GM06990 (cell line): ENCODE data around the gene TUBA8.
"Not testable (repeated sequence)": the region's sequence is repeated elsewhere in the genome, so short reads cannot be mapped to it uniquely, and the experiment has no call there.

Experiments used
- DNase-seq: peaks from one replicate; pipeline ENCODE4 v3.0.0-alpha.2; 2011; ENCODE audit not compliant: insufficient read length; ENCODE audit errors: extremely low read depth
- H3K27me3 ChIP-seq: replicated peaks from 2 replicates; pipeline ENCODE4 v1.6.0; 2011; ENCODE audit warnings: low read length; ENCODE audit not compliant: control insufficient read depth, insufficient read depth
- H3K36me3 ChIP-seq: 2 replicates; pipeline ENCODE4 v1.5.1; 2011; ENCODE audit warnings: low read length; ENCODE audit not compliant: control insufficient read depth, insufficient read depth
- H3K4me3 ChIP-seq: replicated peaks from 2 replicates; pipeline ENCODE4 v1.5.1; 2011; ENCODE audit warnings: low read depth, mild to moderate bottlenecking, control low read depth, low read length
- CTCF ChIP-seq: IDR thresholded peaks from 2 replicates; pipeline ENCODE4 v1.5.1; 2011; ENCODE audit warnings: low read length, control low read depth, mild to moderate bottlenecking, inconsistent platforms; ENCODE audit not compliant: insufficient read depth, poor library complexity, severe bottlenecking

The TUBA8 gene

GRCh38 chr22:18147791-18148190 lies 37.2 kb downstream of the TUBA8 start:
- H3K4me3 ChIP-seq = no peak overlapping the region
- H3K36me3 ChIP-seq = no peaks in the 10 kb centered on the region
- DNase-seq = no peak
- no peak for TF ChIP-seq CTCF
- no peaks in the 10 kb centered on the region for H3K27me3 ChIP-seq

GRCh38 chr22:18148293-18148965 lies 37.8 kb downstream of the TUBA8 start:
- no peak for TF ChIP-seq CTCF
- Histone ChIP-seq H3K4me3 (no peak overlapping the region), H3K36me3 (no peaks in the 10 kb centered on the region), H3K27me3 (no peaks in the 10 kb centered on the region)
- DNase-seq = no peak

GRCh38 chr22:18152519-18152918 lies 41.9 kb downstream of the TUBA8 start:
- DNase-seq = no peak
- Histone ChIP-seq H3K27me3 (no peaks in the 10 kb centered on the region), H3K4me3 (no peak overlapping the region), H3K36me3 (peaks cover 7% of the 10 kb centered on the region)
- no peak for TF ChIP-seq CTCF

- H3K36me3 ChIP-seq = peaks cover 11% of the 10 kb centered on the region
- H3K27me3 ChIP-seq = no peaks in the 10 kb centered on the region
- no peak for DNase-seq
- no peak overlapping the region for H3K4me3 ChIP-seq
- TF ChIP-seq CTCF = no peak
Observed at GRCh38 chr22:18154821-18155390, 44.3 kb downstream of the TUBA8 start.

GRCh38 chr22:18155546-18155945 lies 44.9 kb downstream of the TUBA8 start:
- not testable (repeated sequence) for H3K4me3 ChIP-seq, DNase-seq, H3K27me3 ChIP-seq
- peaks cover 11% of the 10 kb centered on the region for H3K36me3 ChIP-seq

GRCh38 chr22:18156878-18157713 lies 46.5 kb downstream of the TUBA8 start:
- Histone ChIP-seq H3K36me3 (peaks cover 11% of the 10 kb centered on the region), H3K4me3 (no peak overlapping the region), H3K27me3 (no peaks in the 10 kb centered on the region)
- TF ChIP-seq CTCF = peak; percentile 58
- DNase-seq = no peak
